Immature natural killer cell (primary cell): Measurements from ENCODE around the gene SPRYD3. TPM values are rescaled to one million over a fixed set of nuclear protein-coding genes. Genes with fewer than 3 reads are reported as not detected.

Experiments
- DNase-seq, 3 donors: peaks; one replicate each; pipeline ENCODE4 v3.0.0; 2022; ENCODE audit warnings: mixed read lengths in 1 of 3
- H3K27ac Mint-ChIP-seq, 6 donors: one replicate each; pipeline ENCODE4 v1.8.0; 2020; ENCODE audit warnings: mixed read lengths in 6 of 6, mild to moderate bottlenecking in 5 of 6, inconsistent platforms in 4 of 6, moderate library complexity in 3 of 6
- H3K27me3 Mint-ChIP-seq, 3 donors: one replicate each; pipeline ENCODE4 v1.8.0; 2020 to 2021; ENCODE audit warnings: low read depth in 3 of 3, mild to moderate bottlenecking in 3 of 3, mixed read lengths in 3 of 3, moderate library complexity in 3 of 3, inconsistent platforms in 1 of 3
- H3K36me3 Mint-ChIP-seq, 3 donors: one replicate each; pipeline ENCODE4 v1.8.0; 2020; ENCODE audit warnings: mixed read lengths in 3 of 3, inconsistent platforms in 2 of 3, mild to moderate bottlenecking in 2 of 3
- H3K4me1 Mint-ChIP-seq, 2 donors: one replicate each; pipeline ENCODE4 v1.8.0; 2020; ENCODE audit warnings: inconsistent platforms in 2 of 2, mild to moderate bottlenecking in 2 of 2, mixed read lengths in 2 of 2, moderate library complexity in 1 of 2
- H3K4me3 Mint-ChIP-seq, 5 donors: one replicate each; pipeline ENCODE4 v1.8.0; 2020; ENCODE audit warnings: mild to moderate bottlenecking in 5 of 5, mixed read lengths in 5 of 5, inconsistent platforms in 3 of 5, moderate library complexity in 3 of 5
- H3K9me3 Mint-ChIP-seq, 6 donors: one replicate each; pipeline ENCODE4 v1.8.0; 2020; ENCODE audit warnings: mild to moderate bottlenecking in 6 of 6, mixed read lengths in 6 of 6, inconsistent platforms in 4 of 6, moderate library complexity in 3 of 6
- polyA plus RNA-seq, 3 donors: library from polyadenylated mRNA; unstranded; fragments of 300-500 nt; fragmentation: Illumina TruSeq; gene quantifications; one replicate each; pipeline ENCODE4 v1.2.3, GENCODE V29; 2021

The SPRYD3 gene
- polyA plus RNA-seq, 3 donors from 2014 or later: 35.6 to 70.4 (median 59.6) TPM

DNA sequence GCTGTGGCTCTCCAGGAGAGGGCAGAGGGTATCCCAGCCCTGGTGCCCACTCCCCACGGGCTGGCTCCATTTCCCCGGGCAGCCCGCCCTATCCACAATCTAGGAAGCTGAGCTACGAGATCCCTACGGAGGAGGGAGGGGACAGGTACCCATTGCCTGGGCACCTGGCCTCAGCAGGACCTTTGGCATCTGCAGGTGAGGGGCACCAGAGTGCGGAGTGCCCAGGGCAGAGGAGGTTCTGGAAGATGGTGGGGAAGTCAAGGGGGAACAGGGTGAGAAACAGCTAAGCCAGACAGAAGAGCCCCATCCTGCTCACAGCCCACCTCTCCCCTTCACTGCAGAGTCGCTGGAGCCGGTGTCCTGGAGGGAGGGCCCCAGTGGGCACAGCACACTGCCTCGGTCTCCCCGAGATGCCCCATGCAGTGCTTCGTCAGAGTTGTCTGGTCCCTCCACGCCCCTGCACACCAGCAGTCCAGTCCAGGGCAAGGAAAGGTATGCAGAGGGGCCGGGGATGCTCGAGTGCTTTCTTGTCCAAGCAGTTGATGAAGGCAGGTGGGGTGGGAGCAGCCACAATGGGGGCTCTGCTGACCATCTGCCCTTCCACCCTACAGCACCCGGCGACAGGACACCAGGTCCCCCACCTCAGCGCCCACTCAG is 19.0 kb downstream of the SPRYD3 start:
- Mint-ChIP-seq H3K4me1 (peaks cover 15 to 16% of the 10 kb centered on the region in 2 donors), H3K36me3 (peaks cover 0 to 9% (median 4%) of the 10 kb centered on the region in 3 donors), H3K27me3 (peaks cover 0 to 2% (median 0%) of the 10 kb centered on the region in 3 donors), H3K9me3 (no peaks in the 10 kb centered on the region), H3K4me3 (no peak overlapping the region), H3K27ac (no peak overlapping the region)
- DNase-seq: no peak

DNA sequence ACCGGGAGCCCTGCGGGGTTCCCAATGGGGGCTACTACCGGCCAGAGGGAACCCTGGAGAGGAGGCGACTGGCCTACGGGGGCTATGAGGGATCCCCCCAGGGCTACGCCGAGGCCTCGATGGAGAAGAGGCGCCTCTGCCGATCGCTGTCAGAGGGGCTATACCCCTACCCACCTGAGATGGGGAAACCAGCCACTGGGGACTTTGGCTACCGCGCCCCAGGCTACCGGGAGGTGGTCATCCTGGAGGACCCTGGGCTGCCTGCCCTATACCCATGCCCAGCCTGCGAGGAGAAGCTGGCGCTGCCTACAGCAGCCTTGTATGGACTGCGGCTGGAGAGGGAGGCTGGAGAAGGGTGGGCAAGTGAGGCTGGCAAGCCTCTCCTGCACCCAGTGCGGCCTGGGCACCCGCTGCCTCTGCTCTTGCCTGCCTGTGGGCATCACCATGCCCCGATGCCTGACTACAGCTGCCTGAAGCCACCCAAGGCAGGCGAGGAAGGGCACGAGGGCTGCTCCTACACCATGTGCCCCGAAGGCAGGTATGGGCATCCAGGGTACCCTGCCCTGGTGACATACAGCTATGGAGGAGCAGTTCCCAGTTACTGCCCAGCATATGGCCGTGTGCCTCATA is 19.6 kb downstream of the SPRYD3 start:
- Mint-ChIP-seq H3K9me3 (no peaks in the 10 kb centered on the region), H3K4me1 (peaks cover 17 to 19% of the 10 kb centered on the region in 2 donors), H3K27me3 (peaks cover 0 to 2% (median 0%) of the 10 kb centered on the region in 3 donors), H3K27ac (no peak overlapping the region), H3K36me3 (peaks cover 0 to 2% (median 0%) of the 10 kb centered on the region in 3 donors), H3K4me3 (no peak overlapping the region)
- no peak for DNase-seq

DNA sequence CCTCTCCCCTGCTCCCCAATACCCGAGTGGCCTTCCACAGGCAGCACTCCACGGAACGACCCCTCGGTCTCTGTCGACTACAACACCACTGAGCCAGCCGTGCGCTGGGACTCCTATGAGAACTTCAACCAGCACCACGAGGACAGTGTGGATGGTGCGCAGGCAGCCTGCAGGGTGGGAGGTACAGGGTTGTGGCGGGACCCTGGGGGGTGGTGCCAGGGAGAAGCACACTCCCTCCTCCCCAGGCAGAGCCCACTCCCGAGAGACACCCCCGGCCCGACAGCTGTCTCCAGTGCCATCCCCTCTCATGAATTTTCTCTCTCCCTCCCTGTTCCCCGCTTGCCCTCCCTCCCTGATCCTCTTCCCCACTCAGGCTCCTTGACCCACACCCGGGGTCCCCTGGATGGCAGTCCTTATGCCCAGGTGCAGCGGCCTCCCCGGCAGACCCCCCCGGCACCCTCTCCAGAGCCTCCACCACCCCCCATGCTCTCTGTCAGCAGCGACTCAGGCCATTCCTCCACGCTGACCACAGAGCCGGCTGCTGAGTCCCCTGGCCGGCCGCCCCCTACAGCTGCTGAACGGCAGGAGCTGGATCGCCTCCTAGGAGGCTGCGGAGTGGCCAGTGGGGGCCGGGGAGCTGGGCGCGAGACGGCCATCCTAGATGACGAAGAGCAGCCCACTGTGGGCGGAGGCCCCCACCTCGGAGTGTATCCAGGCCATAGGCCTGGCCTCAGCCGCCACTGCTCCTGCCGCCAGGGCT is 20.3 kb downstream of the SPRYD3 start:
- H3K4me3 Mint-ChIP-seq: no peak overlapping the region
- no peak overlapping the region for H3K27ac Mint-ChIP-seq

DNA sequence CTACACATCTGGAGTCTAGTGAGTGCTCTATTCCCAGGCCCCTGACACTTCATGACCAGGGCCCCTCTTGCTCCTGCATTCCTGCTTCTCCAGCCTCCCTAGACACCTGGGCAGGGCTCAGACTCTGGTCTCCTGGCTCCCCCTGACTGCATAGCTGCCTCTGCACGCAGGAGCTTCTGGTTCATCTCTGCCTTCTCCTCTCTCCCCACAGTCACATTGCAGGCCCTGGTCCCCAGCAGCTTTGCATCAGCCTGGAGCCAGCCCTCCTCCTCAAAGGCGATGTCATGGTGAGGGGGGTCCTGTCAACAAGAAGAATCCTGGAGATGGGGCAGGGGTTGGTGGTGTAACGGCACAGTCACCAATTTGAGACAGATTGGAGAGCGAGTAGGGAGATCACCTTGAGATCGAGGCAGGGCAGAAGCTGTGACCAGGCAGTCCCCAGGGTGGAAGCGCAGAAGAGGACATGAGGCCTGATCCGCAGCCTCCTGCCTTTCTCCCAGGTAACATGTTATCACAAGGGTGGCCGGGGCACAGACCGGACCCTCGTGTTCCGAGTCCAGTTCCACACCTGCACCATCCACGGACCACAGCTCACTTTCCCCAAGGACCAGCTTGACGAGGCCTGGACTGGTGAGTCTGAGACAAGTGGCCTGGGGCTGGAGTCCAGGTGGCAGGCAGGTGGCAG is 21.2 kb downstream of the SPRYD3 start:
- Mint-ChIP-seq H3K27ac (peak overlapping the region in 2 of 6 donors; percentile 9 to 19), H3K4me1 (peaks cover 27 to 28% of the 10 kb centered on the region in 2 donors), H3K36me3 (no peaks in the 10 kb centered on the region), H3K9me3 (no peaks in the 10 kb centered on the region), H3K4me3 (peak overlapping the region in 1 of 5 donors; percentile 35), H3K27me3 (peaks cover 0 to 4% (median 2%) of the 10 kb centered on the region in 3 donors)
- DNase-seq: no peak

More for the DNA sequence above, 20.3 kb downstream of the SPRYD3 start:
- Mint-ChIP-seq H3K4me1 (peaks cover 22 to 25% of the 10 kb centered on the region in 2 donors), H3K36me3 (no peaks in the 10 kb centered on the region), H3K27me3 (peaks cover 0 to 3% (median 2%) of the 10 kb centered on the region in 3 donors), H3K9me3 (no peaks in the 10 kb centered on the region)
- no peak for DNase-seq

DNA sequence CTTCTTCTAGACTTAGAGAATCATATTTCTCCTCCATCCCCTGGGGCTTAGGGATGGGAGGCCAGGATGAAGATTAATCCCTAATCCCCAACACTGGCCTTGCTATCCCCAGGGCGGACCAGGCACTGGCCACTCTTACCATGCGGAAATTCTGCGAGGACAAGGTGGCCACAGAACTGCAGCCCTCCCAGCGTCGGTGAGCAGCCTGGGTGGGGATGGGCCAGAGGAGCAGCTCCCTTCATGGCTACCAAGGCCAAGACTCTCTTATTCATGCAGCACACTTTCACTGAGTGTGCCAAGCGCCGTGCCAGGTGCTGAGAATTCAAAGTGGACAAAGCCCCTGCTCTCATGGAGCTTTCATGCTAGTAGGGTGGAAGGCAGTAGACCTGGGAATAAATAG is 22.3 kb downstream of the SPRYD3 start:
- Mint-ChIP-seq H3K9me3 (no peaks in the 10 kb centered on the region), H3K27me3 (peaks cover 0 to 4% (median 0%) of the 10 kb centered on the region in 3 donors), H3K27ac (peak overlapping the region in 2 of 6 donors; percentile 25 to 36), H3K36me3 (no peaks in the 10 kb centered on the region), H3K4me3 (no peak overlapping the region), H3K4me1 (peaks cover 27 to 28% of the 10 kb centered on the region in 2 donors)
- no peak for DNase-seq

DNA sequence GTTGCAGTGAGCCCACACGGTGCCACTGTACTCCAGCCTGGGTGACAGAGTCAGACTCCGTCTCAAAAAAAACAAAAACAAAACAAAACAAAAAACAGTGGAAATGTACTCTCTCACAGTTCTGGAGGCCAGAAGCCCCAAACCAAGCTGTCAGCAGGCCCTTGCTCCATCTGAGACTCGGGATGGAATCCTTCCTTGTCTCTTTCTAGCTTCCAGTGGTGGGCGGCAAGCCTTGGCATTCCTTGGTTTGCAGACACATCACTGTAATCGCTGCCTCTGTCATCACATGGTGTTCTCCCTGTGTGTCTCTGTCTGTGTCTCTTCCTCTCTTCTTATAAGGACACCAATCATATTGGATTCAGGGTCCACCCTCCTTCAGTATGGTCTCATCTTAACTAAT is 22.9 kb downstream of the SPRYD3 start:
- H3K27ac Mint-ChIP-seq: peak overlapping the region in 2 of 6 donors; percentile 62 to 72
- no peaks in the 10 kb centered on the region for H3K36me3 Mint-ChIP-seq
- no peaks in the 10 kb centered on the region for H3K9me3 Mint-ChIP-seq
- peak overlapping the region in 4 of 5 donors; percentile 2 to 49 (median 28) for H3K4me3 Mint-ChIP-seq
- no peak for DNase-seq
- H3K27me3 Mint-ChIP-seq: peaks cover 0 to 4% (median 0%) of the 10 kb centered on the region in 3 donors
- H3K4me1 Mint-ChIP-seq: peaks cover 27 to 28% of the 10 kb centered on the region in 2 donors

DNA sequence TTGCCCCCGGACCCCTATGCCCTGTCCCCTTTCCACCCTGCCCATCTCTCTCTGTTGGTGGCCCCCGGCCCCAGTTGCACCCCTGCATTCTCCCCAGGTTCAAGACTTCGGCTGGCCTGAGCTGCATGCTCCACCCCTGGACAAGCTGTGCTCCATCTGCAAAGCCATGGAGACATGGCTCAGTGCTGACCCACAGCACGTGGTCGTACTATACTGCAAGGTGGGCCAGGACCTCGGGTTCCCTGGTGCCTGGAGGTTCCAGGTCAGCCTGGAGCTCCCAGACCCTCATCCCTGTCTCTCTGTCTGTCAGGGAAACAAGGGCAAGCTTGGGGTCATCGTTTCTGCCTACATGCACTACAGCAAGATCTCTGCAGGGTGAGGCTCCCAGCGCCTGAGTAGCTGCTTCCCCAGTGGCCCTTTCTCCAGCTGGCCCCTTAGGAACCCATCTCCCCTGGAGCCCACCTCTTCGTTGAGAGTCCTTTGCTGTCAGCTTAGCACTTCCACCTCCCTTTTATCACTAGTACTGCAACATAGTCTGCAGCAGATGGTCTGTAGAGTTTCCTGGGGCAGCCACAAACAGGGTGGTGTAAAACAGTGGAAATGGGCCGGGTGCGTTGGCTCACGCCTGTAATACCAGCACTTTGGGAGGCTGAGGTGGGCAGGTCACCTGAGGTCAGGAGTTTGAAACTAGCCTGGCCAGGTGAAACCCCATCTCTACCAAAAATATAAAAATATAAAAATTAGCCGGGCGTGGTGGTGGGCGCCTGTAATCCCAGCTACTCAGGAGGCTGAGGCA is 23.5 kb downstream of the SPRYD3 start:
- peaks cover 0 to 4% (median 0%) of the 10 kb centered on the region in 3 donors for H3K27me3 Mint-ChIP-seq
- H3K36me3 Mint-ChIP-seq: no peaks in the 10 kb centered on the region
- H3K27ac Mint-ChIP-seq: peak overlapping the region; percentile 48 to 80 (median 70)
- H3K4me3 Mint-ChIP-seq: peak overlapping the region; percentile 63 to 77 (median 72)
- DNase-seq: no peak
- no peaks in the 10 kb centered on the region for H3K9me3 Mint-ChIP-seq
- H3K4me1 Mint-ChIP-seq: peaks cover 27 to 28% of the 10 kb centered on the region in 2 donors

DNA sequence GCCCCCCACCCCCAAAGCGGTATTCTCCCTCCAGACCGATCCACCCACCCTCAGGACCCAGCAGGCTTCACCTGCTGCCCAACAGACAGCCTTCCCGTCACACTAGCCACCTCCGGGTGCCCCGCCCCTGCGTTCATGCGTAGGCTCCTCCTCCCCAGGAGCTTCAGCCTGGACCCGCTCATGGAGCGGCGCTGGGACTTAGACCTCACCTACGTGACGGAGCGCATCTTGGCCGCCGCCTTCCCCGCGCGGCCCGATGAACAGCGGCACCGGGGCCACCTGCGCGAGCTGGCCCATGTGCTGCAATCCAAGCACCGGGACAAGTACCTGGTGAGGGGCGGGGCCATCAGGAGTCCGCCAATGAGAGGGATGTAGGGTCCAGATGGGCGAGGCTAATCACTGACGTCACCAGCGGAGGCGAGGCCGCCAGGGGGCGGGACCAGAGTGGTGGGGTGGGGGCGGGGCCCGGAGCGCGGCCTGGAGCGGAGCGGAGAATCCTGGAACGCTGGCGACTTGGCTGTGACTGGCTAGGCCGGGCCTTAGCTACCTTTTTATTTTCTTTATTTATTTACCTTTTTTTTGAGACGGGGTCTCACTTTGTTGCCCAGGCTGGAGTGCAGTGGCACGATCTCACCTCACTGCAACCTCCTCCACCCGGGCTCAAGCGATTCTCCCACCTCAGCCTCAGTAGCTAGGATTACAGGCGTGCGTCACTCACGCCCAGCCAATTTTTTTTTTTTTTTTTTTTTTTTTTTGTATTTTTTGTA is 24.9 kb downstream of the SPRYD3 start:
- Mint-ChIP-seq H3K27me3 (peaks cover 0 to 4% (median 0%) of the 10 kb centered on the region in 3 donors), H3K4me1 (peaks cover 27 to 28% of the 10 kb centered on the region in 2 donors), H3K36me3 (no peaks in the 10 kb centered on the region), H3K4me3 (peak overlapping the region; percentile 91 to 97 (median 94)), H3K27ac (peak overlapping the region; percentile 69 to 89 (median 86)), H3K9me3 (no peaks in the 10 kb centered on the region)
- DNase-seq: peak; percentile 87 to 91 (median 90)

DNA sequence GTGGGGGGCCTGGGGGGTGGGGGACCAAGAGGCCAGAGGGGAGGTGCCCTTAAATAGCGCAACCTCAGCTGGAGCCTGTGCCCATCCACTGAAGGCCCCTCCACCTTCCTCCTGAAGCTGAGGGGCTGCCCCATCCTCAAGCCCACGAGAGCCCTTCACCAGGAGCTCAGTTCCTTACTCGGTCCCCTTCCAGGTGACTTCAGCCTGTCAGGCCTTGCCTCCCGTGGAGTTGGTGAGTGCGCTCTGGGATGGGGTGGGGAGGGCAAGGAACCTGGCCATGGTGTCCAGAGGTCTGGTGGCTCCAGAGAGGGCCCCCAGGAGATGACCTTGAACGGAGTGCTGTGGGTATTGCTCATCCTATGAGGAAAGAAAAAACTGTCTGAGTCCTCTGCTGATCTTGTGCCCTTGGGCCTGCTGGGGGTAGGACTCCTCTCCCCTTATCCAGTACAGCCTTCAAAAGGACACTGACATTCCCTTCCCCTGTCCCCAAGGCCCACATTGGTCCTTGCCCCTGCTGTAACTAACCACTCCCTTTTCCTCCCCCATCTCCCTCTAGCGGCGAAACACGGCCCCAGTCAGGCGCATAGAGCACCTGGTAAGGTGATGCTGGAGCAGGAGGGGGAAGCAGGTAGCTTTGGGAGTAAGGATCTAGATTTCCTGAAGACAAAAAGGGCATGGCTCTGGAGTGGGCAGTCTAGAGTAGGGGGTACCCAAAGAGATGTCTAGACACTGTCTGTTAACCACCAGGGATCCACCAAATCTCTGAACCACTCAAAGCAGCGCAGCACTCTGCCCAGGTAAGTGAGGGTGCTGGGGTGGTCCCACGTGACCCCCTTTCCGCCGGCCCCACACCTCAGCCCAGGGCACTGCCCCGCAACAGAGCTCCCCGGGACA is 25.7 kb downstream of the SPRYD3 start:
- Mint-ChIP-seq H3K4me1 (peaks cover 27 to 28% of the 10 kb centered on the region in 2 donors), H3K27me3 (peaks cover 0 to 4% (median 0%) of the 10 kb centered on the region in 3 donors), H3K9me3 (no peaks in the 10 kb centered on the region), H3K36me3 (no peaks in the 10 kb centered on the region), H3K4me3 (peak overlapping the region; percentile 91 to 97 (median 94)), H3K27ac (peak overlapping the region; percentile 69 to 89 (median 86))
- DNase-seq: peak; percentile 42 to 47 (median 45)

DNA sequence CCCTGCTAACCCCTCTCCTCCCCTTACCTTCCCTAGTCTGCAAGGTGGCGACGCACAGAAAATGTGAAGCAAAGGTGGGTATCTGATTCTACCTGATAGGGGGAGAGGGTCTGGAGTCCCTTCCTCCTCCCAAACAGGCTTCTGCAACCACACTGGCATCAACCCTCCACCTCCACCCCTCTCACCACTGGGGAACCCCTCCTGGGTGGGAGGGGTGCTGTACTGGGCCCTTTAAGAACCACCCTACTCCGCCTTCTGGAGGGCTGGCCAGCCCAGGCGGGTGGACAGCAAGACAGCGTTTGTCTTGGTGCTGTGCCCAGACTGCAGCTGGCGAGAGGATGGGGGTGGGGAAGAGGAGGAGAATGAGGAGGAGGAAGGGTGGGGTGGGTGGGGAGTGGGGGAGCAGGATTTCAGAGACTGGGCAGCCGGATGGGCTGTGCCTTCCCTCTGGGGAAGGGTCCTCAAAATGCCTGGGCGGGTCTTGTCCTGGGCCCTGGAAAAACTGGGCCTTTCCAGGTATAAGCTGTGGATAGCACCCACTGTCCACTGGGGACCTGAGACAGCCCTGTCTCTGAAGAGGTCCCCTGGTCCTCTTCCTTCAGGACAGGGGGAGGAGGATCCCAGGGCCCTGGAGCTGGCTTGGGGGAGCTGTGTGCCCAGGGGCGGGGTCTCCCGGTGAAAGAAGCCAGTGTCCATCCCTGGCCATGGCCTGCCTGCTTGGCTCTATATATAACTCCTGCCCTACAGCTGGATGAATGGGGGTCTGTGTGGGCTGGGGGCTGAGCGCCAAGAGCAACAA is 26.6 kb downstream of the SPRYD3 start:
- H3K4me3 Mint-ChIP-seq: no peak overlapping the region
- no peaks in the 10 kb centered on the region for H3K9me3 Mint-ChIP-seq
- H3K27ac Mint-ChIP-seq: no peak overlapping the region

DNA sequence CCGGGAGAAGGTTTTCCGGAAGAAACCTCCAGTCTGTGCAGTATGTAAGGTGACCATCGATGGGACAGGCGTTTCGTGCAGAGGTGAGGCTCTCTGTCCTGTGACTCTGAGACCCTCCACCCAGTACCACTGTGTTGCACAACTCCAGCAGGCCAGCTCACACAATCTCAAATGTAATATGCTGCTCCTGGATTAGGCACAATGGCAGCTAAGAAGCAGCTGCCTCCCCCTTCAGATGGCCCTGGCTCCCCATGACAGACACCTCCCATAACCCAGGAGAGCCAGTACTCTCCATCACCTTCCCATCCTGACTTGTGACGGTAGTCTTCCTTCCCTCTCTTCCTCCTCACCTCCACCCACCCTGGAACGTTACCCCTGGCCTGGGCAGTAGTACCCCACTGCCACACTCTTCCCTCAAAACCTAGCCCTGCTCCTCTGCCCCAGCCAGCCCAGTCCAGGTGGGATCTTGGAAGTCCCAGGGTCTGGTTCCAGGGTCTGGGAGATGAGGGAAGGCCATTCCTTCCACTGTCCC is 27.2 kb downstream of the SPRYD3 start:
- no peaks in the 10 kb centered on the region for H3K36me3 Mint-ChIP-seq
- peaks cover 26 to 29% of the 10 kb centered on the region in 2 donors for H3K4me1 Mint-ChIP-seq
- H3K27ac Mint-ChIP-seq: peak overlapping the region in 1 of 6 donors; percentile 17
- H3K27me3 Mint-ChIP-seq: peaks cover 0 to 4% (median 0%) of the 10 kb centered on the region in 3 donors
- DNase-seq: no peak
- H3K9me3 Mint-ChIP-seq: no peaks in the 10 kb centered on the region
- no peak overlapping the region for H3K4me3 Mint-ChIP-seq

More for the DNA sequence above, 26.6 kb downstream of the SPRYD3 start:
- Mint-ChIP-seq H3K36me3 (no peaks in the 10 kb centered on the region), H3K27me3 (peaks cover 0 to 4% (median 0%) of the 10 kb centered on the region in 3 donors), H3K4me1 (peaks cover 27 to 28% of the 10 kb centered on the region in 2 donors)
- DNase-seq: no peak
